ENCODE measurements around the gene ZC3H8.

GRCh38 chr2:112251271-112251670 is 3.6 kb downstream of the ZC3H8 start:
- TF ChIP-seq, protein P1, sequence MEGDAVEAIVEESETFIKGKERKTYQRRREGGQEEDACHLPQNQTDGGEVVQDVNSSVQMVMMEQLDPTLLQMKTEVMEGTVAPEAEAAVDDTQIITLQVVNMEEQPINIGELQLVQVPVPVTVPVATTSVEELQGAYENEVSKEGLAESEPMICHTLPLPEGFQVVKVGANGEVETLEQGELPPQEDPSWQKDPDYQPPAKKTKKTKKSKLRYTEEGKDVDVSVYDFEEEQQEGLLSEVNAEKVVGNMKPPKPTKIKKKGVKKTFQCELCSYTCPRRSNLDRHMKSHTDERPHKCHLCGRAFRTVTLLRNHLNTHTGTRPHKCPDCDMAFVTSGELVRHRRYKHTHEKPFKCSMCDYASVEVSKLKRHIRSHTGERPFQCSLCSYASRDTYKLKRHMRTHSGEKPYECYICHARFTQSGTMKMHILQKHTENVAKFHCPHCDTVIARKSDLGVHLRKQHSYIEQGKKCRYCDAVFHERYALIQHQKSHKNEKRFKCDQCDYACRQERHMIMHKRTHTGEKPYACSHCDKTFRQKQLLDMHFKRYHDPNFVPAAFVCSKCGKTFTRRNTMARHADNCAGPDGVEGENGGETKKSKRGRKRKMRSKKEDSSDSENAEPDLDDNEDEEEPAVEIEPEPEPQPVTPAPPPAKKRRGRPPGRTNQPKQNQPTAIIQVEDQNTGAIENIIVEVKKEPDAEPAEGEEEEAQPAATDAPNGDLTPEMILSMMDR (IDR thresholded peaks at IDR 0.05; ENCODE audit: low read depth, low read length), result no peak
- no peak for TF ChIP-seq EZH2phosphoT487 (IDR thresholded peaks at IDR 0.05; ENCODE audit: low read depth)

Data from OCI-LY3 (cell line).